HG02571 (cell line): ENCODE results near the gene GRK5.
"Not testable (repeated sequence)": the region's sequence is repeated elsewhere in the genome, so short reads cannot be mapped to it uniquely, and the experiment has no call there.

ENCODE experiments used
- ATAC-seq: cut with Tn5 transposase; IDR thresholded peaks from one replicate; pipeline ENCODE4 v1.9.1; 2021; ENCODE audit warnings: mild to moderate bottlenecking, moderate library complexity; ENCODE audit not compliant: unreplicated experiment

The GRK5 gene

DNA sequence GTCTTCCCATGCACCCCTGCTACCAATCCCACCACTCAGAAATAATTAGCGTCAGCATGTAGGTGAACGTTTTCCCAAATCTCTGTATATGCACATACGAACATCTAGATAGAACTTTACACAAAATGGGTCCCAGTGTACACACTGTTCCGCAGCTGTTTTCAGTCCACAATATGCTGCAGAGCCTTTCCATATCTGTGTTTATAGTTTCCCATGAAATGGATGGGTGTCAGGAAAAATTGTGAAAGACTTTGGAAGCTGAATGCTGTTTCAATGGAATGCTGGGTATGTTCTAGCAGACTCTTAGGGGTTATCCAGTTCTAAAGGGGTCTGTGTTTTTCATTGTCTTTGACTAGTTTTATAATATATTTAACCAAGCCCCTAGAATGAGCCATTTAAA lies 13.8 kb downstream of the GRK5 start:
- ATAC-seq: no peak

DNA sequence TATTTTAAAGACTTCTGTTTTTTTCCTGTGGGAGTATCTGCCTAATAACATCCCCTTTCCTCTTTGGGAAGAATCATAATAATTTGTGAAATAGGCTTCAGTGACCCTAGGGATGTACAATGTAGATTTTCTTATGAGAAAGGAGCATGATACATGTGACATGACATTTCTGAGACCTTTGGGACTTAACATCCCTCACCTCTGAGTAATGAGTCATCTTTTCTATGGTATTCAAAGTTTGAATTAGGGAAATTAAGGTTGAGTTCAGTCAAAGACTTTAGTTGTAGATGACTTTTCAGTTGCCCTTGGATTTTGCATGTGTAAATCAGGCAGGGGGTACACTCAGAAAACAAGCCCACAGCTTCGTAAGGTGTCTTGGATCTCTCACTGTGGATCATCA lies 14.3 kb downstream of the GRK5 start:
- no peak for ATAC-seq

DNA sequence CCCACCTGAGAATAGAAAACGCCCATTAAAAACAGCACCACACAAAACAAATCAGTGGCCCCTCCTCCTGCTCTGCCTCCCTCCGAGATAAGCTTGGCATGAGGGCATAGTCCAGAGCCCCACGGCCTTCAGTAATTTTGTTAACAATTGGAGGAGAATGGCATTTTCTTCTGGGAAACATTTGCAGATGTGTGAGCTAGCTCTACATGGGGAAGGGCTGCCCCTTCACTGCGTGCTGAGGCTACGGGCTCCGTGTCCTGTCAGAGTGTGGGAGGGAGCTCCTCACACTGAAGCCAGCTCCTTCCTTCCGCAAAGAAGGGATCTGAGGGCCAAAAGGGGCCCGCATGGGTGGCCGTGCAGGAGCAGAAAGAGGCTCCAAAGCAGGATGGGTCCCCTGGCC lies 15.2 kb downstream of the GRK5 start:
- ATAC-seq: no peak

DNA sequence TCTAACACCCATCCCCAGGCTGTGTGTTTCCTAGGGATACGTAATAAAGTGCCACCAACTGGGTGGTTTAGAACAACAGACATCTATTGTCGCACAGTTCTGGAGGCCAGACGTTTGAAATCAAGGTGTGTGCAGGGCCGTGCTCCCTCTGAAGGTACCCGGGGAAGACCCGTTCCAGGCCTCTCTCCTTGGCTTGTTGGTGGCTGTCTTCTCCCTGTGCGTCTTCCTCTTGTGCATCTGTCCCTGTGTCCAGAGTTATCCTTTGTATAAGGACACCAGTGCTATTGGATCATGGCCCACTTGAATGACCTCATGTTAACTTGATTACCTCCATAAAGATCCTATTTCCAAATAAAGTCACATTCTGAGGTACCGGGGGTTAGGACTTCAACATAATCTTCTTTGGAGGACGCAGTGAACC lies 15.6 kb downstream of the GRK5 start:
- no peak for ATAC-seq

DNA sequence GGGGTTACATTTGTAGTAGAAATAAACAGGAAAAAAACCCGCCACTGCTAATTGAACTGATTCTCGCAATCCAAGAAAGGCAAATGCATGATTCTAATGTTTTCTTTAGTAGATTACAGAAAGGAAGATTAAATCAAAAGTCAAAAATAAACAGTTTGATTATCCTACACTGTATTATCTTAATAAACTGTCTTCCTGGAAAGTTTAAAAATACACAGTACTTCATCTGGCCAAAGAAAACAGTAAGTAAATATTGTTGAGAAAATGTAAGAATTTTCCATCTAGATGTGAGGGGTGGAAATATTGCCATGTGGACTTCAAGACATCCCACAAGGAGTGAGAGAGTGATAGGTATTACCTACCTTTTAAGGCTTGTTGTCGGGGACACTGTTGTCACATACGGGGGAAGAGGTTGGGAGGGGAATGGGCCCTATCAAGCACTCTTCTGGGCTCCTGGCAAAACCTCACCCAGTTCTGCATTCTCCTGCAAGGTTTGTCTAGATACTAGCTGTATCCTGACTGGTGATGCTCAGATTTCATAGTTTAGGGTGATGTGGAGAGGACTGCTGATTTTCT lies 17.8 kb downstream of the GRK5 start:
- no peak for ATAC-seq

DNA sequence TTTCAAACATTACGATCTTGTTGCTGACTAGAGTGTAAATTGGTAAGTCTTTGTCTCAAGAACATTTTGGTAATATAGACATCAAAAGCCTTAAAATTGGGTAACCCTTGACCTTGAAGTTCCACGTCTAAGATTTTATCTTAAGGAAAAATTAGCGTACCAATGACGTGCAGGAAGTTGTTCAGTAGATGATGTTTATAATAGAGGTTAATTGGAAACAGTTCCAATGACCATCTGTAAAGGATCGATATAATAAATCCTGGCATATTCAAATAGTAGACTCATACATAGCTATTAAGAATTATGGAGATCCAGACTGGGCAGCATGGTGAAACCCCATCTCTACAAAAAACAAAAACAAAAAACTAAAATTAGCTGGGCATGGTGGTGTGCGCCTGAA lies 20.5 kb downstream of the GRK5 start:
- ATAC-seq: no peak

DNA sequence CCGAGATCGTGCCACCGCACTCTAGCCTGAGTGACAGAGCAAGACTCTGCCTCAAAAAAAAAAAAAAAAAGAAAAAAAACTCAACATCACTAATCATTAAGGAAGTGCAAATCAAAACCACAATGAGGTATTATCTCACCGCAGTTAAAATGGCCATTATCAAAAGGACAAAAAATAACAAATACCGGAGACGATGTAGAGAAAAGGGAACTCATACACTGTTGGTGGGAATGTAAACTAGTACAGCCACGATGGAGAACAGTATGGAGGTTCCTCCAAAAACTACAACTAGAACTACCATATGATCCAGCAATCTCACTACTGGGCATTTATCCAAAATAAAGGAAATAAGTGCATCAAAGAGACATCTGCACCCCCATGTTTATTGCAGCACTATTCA lies 24.3 kb downstream of the GRK5 start:
- ATAC-seq: no peak

DNA sequence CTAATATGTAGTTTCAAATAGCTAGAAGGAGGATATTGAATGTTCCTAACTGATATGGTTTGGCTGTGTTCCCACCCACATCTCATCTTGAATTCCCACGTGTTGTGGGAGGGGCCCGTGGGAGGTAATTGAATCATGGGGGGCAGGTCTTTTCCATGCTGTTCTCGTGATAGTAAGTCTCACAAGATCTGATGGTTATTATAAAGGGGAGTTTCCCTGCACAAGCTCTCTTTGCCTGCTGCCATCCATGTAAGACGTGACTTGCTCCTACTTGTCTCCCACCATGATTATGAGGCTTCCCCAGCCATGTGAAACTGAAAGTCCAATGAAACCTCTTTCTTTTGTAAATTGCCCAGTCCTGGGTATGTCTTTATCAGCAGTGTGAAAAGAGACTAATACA lies 25.1 kb downstream of the GRK5 start:
- not testable (repeated sequence) for ATAC-seq

DNA sequence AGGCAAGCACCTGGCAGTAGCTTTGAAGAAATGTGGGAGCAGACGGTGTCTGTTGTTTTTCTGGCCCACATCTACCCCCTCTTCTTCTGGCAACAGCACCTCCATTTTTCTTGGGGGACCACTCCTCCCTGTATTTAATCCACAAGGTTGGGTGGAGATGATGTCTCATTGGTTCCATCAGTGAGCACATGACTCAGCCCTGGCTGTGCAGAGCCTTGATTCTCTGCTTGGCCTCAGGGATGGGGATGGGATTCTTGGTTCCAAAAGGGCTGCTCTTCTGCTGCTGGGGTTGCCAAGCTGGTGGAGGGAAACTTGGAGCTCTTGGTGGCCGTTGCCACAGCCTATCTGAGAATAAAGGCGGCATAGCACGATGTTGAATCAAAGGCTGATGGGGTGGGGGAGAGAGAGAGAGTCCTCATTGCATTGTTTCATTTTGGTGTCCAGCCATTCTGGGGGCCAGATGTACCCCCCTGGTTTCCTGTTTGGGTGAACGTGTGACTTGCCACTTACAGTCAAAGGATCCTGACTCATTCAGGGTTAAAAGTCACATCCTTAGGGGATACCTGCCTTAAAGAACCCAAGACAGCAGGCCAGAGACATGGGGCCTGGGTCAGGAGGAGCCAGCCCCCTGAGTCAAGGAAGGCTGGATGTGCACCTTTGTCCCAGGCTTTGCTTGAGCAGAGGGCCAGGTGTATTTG lies 25.9 kb downstream of the GRK5 start:
- no peak for ATAC-seq

DNA sequence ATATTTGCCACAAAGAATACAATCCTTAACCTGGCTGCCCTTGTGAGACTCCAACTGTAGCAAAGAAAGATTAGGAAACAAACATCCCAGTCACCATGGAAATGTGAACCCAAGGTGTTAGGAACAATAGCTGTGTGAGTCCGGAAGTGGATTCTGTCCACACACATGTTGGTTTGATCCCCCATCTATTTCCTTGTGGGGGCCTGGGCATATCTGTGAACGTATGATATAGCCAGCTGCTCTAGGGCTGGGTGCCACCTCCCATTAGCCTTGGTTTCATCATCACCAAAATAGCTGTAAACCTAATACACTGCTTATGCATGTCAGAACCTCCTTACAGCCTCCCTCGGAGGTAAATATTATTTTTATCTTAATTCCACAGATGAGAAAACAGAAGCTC lies 26.4 kb downstream of the GRK5 start:
- no peak for ATAC-seq

DNA sequence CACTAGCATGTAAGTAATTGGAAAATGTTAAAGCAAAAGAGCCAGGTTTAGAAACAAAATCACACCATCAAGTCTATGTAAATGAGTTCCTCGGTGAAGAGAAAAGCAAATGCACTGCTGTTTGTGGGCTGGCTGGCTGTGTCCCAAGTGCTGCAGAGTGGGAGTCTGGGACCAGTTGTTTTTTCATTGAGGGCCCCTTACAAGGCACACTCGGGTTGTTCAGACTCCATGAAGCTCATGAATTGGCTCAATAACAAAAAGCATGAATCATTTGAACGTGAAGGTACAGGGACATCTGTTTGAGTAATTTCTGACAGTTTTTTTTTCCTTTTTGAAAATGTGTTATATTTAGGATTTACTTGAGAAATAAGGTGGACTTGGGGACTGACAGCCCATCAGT lies 28.0 kb downstream of the GRK5 start:
- ATAC-seq: no peak

DNA sequence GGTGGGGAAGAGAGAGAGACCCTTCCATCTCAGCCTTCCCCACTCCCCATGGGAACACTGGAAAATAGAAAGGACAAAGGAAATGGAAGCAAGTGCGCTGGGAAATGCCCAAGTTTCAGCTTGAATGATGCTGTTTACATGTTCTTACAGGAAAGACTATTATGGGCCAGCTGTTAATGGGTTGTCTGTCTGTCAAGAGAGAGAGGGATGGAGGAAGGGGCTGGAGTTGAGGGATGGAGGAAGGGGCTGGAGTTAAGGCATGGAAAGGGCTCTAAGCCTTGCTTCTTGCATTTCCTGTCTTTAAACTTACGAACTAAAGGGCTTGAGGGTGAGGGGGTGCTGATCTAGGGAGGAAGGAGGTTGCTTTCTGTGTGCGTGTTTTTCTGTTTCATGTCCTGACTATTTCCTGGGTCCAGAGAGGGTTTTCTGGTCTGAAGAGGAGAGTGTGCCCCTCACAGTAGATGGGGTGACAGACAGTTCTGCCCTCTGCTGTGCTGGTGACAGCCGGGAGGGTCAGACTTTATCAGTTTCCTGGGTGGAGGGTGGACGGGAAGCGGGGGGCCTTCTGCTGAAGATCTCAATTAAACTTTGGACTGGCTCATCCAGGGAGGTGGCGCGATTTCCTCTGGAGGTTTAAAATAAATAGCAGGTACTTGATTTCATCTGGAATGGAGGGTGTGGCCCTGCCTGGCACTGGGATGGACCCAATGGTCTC lies 30.5 kb downstream of the GRK5 start:
- ATAC-seq: no peak

DNA sequence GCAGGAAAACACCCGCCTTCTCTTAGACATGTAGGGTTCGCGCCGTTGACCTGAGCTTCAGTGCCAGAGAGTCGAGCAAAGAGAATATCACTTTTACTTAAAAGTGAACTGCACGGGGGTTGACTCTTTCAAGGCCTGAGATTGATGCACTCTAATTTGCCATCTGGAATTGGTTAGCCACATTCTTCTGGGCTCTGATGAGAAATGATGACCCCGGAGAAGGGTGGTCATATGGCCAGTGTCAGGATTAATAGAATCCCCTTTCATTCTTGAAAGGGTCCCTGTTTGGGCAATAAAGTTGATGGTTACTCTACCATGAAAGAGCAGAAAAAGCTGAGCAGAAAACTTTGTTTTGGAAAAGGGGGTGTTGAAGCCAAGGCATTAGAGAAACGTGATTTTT lies 31.2 kb downstream of the GRK5 start:
- ATAC-seq: no peak

DNA sequence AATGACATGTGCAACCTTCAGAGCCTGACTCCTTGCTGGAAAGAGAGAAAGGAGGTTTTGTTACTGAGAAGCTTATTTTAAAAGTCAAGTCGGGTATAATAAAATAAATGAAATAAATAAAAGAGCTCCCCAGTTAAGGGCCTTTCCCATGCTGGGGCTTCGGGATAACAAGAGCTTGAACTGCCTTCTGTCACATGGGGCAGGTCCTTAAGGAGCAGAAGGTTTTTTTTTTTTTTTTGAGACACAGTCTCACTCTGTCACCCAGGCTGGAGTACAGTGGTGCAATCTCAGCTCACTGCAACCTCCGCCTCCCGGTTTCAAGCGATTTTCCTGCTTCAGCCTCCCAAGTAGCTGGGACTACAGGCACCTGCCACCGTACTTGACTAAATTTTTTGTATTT lies 31.6 kb downstream of the GRK5 start:
- ATAC-seq: not testable (repeated sequence)

DNA sequence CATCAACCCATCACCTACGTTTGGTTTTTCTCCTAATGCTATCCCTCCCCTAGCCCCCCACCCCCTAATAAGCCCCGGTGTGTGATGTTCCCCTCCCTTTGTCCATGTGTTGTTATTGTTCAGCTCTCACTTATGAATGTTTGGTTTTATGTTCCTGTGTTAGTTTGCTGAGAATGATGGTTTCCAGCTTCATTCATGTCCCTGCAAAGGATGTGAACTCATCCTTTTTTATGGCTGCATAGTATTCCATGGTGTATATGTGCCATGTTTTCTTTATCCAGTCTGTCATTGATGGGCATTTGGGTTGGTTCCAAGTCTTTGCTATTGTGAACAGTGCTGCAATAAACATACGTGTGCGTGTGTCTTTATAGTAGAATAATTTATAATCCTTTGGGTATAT lies 32.3 kb downstream of the GRK5 start:
- not testable (repeated sequence) for ATAC-seq

DNA sequence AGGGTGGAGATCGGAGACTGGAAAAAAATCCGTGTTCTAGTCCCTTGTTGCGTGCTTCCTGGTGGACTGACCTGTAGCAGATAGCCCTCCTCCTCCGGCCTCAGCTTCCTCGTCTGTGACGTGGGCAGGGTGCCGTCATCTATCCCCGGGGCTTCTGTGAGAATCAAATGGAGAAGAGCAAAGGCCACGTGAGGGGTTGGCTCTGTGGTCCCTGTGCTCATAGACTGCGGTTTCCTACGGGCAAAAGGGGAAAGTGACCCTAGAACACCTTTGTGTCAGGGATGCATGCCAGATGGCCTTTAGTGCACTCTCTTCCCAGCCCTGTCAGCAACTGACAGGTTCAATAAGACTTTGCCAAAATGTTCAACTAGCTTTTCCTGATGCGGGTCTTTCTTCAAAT lies 33.7 kb downstream of the GRK5 start:
- no peak for ATAC-seq

DNA sequence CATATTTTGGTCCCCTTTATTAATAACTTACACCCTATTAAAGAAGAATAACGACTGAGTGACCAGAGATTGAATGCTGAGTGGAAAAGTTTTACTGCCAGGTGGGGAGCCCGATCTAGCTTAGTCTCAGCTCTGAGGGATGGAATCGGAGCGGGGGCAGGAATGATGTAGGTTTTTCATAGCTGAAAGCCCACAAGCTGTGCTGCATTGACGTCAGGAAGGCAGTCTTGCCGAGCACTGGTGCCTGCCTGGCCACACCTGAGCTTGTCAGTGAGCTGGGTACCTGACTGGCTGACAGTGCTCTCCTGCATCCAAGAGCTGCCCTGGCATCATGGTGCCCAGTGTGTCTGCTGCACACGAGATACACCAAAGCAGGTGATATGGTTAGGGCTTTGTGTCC lies 34.8 kb downstream of the GRK5 start:
- no peak for ATAC-seq

DNA sequence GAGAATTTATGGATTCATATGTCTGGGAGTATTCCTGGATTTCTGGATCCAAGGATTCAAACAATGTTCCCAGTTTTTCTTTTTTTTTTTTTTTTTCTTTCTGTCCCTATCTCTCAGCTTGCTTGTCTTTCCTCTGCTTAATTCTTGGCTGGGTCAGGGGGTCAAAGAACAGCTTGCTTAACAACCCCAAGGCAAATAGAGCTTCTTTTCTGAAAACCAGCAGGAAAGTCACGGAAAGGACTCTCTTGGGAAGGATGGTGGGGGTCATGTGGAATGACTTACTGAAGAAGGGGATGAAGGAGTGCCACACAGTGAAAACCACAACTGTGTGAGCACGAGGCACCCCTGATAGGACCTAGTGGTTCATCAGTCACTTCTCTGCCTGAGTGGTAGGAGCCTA lies 36.1 kb downstream of the GRK5 start:
- ATAC-seq: no peak

DNA sequence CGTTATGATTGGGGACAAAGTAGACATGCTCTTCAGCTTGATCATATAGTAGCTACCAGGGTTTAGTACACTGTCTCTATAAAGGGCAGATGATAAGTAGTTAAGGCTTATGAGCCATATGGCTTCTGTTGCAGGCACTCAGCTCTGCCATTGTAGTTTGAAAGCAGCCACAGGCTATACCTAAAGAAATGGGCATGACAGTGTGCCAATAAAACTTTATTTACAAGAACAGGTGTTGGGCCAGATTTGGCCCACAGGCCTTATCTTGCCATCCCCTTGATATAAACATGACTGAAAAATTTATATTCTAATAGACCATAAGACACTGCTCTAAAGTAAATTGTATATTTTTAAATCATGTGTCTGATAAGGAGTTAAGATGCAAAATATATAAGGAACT lies 36.6 kb downstream of the GRK5 start:
- no peak for ATAC-seq

DNA sequence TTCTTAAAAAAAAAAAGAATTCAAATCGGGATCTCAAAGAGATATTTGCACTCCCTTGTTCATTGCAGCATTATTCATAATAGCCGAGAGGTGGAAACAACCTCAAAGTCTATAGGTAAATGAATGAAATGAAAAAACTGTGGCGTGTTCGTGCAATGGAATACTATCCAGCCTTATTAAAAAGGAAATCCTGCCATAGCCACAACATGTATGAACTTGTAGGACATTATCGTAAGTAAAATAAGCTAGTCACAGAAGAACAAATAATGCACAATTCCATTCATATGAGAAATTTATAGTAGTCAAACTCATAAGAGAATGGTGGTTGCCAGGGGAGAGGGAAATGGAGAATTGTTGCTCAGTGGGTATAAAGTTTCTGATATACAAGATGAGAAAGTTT lies 37.9 kb downstream of the GRK5 start:
- ATAC-seq: no peak

DNA sequence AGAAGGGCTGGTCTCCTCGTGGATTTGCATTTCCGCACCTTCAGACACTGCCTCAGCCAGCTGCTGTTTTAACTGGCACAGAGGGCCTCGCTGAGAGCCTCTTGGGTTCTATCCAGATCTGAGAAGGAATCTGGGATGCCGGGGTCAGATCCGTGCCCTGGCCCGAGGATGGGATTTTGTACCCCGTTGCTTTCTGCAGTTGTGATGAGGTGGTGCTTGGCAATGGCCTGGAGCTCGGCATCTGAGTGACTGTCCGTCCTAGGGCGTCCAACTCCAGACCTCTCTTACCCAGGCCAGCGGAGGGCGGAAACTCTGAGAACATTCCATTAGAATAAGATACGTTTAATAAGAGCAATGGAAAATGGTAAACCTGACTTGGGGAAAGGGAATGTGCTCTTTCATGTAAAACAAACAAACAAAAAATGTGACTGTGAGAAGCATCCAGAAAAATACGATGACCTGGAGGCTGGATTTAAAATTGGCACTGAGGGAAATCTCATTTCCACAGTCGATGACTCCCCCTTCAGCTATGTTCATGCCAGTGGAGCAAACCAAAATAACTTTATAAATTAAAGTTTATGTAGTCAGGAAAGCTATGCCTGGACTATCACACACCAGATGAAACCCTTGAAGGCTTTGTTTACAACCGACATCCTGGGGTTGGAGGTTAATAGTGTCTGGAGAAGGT lies 39.6 kb downstream of the GRK5 start:
- ATAC-seq: no peak

DNA sequence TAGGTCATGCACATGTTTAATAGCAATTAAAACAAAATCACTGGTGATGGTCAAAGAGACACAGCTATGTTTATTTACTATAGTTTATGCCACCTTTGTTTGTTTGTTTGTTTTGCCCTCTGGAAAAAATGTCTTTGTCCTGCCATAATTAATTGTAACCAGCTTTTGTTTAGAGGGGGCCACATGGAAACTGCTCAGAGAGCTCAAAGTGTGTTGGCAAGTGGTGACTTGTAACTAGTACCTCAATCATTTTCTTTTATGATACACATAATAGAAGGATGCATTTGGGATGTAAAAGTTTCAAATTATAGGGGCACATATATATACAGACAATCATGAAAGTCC lies 40.2 kb downstream of the GRK5 start:
- no peak for ATAC-seq
